Measurements from ENCODE around the gene ZNF276.

DNA sequence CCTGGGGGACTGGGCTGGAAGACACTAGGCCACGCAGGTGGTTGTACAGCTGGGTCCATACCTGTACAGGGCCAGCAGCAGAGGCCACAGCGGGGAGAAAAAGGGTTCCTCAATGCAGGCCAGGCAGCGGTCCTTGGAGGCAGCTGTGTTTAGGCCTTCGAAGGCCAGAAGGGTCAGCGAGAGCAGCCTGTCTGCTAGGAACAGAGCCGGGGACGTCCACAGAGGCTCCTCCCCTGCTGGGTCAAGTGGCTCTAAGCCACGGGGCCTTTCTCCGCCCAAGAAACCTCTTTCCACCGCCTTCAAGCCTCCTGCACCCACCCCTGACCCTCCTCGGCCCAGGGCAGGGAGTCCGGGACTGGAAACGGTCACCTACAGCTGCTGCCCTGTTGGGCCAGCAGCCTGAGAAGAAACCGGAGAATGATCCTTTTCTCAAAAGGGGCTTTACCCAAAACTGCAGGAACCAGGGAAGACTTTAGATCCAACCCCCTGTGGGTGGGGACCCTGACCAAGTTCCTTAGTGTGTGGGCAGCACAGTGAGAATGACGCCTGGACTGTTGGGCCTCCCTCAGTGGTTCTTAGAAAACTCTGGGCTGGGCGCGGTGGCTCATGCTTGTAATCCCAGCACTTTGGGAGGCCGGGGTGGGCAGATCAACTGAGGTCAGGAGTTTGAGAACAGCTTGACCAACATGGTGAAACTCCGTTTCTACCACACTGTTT, 11.5 kb upstream of the ZNF276 start:
- TF ChIP-seq CTCF (IDR thresholded peaks at IDR 0.05) = no peak
- no peak for TF ChIP-seq EP300 (IDR thresholded peaks at IDR 0.05)
- TF ChIP-seq POLR2AphosphoS5 (IDR thresholded peaks at IDR 0.05) = no peak

Data from gastroesophageal sphincter (tissue), 3 donors.